ENCODE measurements around the gene ANKS3. TPM values are rescaled to one million over a fixed set of nuclear protein-coding genes. Genes with fewer than 3 reads are reported as not detected.

The ANKS3 gene
- total RNA-seq, 1 experiment from 2014 or later: 19.7 TPM

DNA sequence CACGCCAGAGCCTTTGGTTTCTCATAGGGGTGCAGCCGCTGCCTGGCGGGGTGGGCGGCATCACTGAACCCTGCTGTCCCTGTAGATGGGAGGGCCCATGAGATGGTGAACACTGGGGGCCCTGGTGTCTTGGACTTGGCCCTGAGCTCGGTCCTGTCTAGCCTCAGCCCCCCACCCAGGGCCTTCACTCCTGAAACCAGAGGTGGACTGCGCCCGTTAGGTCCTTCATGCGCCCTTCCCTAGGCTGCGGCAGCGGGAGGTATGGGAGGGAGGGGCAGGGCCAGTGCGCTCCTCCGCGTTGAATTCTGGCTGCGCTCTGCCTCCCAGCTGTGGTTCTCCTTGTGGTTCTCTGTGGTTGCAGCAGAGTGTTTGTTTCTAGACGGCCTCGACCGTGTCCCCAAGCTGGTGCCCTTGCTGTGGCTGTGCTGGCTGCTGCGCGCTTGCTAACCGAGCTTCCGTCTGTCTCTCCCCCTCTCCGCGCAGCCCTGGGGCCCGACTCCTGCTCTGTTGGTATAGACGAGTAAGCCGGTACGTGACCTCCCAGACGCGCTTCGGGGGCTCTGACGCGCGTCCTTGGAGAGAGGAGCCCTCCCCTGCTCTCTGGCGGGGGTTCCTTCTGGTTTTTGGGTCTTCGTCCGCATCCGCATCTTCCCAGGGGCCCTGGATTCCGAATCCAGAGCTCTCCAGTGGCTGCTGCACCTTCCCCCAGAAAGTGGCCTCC, 48.1 kb downstream of the ANKS3 start:
- DNase-seq (ENCODE audit: low read depth): no peak

DNA sequence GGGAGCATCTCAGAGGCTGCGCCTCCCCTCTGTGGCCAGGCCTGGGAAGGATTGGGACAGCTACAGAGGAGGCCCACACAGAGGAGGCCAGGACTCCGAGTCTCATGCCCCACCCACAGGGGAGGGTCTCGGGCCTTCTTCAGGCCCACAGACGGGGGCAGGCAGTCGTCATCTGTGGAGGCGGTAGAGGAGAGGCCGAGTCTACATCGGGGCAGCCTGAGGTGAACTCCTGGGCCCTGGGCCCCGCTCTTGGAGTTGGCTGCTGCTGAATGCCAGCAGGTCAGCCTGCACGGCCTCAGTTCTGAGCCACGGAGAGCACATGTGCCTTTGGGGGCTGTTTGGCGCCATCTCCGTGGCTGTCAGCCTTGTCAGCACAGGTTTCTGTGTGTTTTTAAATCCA, 48.8 kb downstream of the ANKS3 start:
- DNase-seq (ENCODE audit: low read depth): no peak

DNA sequence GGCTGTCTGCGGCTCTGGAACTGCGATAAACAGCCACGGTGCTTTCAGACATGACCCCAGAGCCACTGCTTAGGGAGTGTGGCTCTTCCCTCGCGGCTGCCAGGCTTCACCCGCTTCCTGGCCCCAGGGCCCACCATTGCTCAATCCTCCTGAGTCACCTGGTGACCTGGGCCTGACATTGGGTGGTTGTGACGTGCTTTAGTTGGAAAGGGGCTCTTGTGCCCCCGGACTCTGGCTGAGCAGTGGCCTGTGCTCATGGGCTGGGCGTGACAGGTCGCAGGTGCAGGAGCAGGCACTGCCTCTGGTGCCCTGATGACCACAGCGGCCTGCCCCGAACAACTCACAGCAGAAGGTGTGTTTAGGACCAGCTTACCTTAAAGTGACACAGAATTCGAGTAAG, 49.3 kb downstream of the ANKS3 start:
- no peak for DNase-seq (ENCODE audit: low read depth)

DNA sequence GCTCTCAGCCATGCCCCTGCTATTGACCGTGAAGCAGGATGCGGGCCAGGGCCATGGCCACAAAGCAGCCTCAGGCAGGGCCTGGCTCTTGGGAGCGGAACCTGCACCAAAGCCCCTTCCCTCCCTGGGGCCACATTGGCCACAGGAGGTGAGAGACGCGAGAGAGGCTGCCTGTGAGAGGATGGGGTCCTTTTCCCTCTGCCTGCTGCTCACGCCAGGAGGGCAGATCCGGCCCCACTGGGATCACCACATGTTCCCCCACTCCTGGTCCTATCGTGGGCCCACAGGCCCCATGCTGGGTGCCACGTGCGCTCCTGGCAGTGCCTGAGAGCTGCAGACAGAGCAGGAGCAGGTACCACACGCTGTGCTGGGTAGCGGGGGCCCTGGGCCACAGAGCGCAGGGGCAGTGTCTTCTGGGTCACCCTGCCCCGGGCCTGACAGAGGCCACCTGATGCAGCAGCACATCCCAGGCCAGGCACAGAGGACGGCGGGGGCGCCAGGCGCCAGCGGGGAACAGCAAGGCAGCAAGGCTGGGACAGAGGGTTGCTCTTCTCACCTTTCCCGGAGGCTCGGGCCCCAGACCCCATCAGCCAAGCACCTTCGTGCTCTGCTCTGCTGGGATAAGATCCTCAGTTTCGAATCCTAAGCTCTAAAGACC, 49.9 kb downstream of the ANKS3 start:
- DNase-seq (ENCODE audit: low read depth): no peak

DNA sequence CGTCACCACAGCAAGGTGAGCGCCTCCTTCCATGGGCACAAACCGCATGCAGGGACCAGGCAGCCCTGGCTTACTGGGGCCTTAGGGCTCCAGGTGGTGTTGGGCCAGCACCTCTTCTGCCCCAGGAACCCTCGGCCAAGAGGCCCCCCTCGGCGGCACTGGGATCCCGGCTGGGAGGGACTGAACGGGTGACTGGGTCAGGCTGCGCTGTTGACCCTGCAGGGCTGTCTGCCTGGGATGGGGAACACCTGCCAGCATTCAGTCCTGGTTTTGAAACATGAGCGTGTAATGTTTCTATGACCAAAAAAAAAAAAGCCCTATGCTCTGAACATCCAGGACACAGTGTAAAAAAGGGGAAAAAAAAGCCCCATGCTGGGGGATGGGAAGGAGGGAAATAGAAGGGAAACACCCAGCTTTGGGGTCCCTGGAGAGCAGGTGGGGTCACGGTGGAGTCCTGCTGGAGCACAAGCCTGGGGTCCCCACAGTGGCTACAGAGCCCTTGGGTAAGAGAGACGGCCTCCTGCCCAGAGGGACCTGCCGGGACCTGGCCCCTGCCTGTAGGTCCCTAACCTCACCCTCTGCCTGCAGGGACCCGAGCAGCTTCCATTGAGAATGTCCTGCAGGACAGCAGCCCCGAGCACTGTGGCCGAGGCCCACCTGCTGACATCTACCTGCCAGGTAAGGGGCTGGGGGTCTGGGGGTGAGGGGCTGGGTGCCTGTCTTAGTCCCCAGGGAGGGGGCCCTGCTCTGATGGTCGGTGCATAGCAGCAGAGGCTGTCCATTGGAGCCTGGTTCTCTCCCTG, 50.6 kb downstream of the ANKS3 start:
- no peak for DNase-seq (ENCODE audit: low read depth)

DNA sequence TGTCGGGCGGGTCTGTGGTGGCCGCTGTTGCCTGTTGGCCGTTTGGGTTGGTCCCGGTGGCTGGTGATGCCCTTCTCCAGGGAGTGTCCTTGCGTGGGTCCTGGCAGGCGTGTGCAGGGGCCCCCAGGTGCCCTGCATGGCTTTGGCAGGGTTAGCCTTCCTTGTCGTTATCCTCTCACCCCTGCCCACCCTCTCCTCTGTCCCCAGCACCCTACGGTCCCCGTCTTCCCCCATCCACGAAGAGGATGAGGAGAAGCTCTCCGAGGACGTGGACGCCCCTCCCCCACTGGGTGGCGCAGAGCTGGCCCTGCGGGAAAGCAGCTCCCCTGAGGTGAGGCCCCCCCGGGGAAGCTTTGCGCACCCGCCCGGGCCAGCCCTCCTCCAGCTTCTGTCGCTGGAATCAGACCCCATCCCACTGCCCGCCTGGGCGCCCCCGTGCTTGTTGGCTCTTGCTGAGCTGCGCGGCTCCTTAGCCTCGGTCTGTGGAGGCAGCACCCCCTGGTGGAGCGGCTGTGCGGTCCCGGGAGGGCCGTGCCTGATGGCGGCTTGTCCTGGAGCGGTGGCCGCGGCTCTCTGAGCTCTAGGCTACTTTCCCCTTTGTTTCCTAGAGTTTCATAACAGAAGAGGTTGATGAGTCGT, 51.3 kb downstream of the ANKS3 start:
- DNase-seq (ENCODE audit: low read depth): peak; percentile 47

DNA sequence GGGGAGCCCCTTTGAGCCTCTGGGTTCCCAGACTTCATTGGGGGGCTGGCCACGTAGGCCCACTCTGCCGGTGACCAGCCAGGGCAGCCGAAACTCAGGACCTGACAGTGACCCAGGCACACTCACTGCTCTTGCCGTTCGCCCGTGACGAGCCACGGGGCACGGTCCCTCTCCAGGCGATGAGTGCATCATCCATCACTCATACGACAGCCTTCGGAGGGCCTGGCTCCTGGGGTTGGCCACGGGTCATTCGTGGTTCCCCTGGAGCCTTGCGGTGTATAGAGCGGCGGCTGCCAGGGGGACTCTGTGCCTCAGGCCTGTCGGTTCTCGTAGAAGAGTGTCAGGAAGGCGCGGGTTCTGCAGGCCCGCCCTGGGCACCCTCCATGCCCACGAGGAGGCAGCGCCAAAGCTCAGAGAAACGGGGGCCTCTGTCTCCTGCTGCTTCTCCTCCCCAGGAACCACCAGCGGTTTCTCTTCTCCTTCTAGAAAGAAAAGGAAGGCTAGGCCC, 51.9 kb downstream of the ANKS3 start:
- DNase-seq (ENCODE audit: low read depth): no peak

DNA sequence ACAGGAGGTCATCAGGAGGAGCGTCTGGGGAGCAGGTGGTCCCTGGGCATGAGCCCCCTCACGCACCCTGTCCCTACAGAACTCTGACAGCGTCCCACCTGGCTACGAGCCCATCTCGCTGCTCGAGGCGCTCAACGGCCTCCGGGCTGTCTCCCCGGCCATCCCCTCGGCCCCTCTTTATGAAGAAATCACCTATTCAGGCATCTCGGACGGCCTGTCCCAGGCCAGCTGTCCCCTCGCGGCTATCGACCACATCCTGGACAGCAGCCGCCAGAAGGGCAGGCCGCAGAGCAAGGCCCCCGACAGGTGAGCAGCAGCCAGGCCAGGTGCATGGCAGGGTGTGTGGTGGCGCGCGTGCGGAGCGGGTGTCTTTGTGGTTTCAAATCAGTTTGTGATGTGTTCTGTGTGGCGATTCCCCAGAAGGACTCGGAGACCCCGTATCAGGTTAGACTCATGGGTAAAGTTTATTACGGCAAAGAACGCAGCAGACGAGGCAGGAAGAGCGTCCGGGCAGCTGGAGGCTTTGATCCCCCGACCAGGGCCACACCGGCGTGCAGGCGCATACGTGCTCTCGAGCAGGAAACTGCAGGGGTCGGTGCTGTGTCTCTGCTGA, 52.5 kb downstream of the ANKS3 start:
- DNase-seq (ENCODE audit: low read depth): no peak

DNA sequence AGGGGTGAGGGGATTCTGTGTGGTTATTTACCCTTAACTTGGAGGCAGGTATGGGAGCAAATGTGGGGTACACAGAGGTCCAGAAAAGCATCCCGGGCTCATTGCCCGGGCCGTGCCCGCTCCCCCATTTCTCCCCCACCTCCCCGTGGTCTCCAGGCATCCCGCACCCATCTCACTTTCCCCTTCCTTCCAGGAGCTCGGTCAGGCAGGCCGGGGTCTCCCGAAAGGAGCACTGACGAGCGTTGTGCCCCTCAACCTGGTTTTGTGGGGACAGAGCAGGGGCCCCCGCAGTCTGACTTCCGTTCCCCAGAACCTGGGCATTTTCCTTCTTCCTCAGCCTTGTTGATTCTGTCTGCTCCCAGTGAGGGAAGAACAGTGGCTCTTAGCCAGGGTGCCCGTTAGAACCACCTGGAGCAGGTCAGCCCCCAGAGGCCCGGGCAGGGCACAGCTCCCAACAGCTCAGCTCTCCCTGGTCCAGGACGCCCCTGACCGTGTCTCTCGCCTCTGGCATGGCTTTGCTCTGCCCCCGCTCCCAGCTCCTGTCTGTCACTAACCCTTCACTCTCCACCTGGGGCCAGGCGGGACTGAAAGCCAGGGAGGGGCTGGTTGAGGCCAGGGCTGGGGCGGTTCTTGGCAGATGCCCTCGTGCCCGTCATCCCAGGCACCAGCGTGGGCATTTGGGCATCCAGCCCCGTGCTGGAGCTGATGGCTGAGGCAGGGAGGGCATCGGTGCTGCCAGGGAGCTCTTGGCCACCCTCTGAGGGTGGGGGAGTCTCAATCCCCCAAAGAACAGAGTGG, 53.2 kb downstream of the ANKS3 start:
- no peak for DNase-seq (ENCODE audit: low read depth)

DNA sequence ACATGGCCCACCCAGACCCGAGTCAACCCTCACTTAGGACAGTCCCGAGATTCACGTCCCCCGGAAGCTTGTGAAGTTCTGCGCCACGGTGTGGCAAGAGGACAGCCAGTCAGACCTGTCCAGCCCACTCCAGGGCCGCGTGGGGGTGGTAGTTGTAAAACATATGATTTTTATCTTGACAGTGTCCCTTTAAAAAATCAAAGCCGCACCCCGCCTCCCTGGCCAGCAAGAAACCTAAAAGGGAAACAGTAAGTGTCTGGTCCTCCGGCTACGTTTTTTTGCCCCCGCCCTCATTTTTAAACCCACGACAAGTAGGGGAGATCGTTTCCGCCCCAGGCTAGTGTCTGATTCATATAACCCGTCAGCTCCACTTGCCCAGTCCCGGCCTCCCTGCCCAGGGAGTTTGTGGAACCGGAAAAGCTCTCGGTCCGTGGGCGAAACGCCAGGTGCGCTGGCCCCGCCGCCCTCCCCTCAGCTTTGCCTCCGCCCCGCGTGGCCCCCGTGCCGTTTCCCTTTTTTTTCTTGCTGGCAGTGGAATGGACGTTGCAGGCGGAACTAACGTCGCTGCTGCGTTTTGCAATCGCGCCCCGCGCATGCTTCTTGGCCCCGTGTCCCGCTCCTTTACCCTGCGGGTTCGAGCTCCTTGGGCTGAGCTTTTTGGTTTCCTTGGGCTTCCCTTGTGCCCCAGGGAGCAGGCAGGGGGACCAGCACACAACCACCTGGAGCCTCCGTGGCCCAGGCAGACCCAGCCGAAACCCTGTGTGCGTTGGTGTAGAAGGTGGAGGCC, 54.0 kb downstream of the ANKS3 start:
- DNase-seq (ENCODE audit: low read depth): peak; percentile 63

DNA sequence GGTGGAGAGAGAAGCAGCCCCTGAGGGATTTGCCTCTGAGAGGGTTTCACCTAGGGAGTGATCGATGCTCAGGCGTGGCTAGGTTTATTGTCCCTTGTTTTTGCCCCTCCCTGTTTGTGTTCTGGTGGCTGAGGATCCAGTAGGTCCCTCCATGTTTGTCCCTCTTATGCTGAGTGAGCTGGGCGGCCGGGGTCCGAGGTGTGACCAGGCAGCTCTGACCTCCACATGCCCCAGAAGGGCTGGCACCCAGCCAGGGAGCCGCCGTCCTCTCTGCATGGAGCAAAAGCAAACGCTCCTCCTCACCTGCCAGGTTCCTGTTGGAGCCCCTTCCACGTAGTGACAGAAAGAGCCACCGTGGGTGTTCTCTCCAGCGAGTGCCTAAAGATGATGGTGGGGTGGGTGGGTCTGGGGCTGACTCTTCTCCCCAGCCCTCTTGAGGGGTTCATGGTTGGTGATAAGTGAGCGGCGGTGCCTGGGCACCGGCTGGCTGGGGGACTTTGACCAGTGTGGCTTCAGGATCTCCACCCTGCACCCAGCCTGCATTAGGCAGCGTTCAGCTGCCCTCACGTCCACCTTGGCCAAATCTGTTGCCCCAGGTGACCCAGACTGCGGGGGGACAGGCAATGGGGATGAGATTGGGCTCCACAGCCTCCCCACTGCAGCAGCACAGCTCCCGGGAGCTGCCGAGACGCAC, 54.8 kb downstream of the ANKS3 start:
- no peak for DNase-seq (ENCODE audit: low read depth)

DNA sequence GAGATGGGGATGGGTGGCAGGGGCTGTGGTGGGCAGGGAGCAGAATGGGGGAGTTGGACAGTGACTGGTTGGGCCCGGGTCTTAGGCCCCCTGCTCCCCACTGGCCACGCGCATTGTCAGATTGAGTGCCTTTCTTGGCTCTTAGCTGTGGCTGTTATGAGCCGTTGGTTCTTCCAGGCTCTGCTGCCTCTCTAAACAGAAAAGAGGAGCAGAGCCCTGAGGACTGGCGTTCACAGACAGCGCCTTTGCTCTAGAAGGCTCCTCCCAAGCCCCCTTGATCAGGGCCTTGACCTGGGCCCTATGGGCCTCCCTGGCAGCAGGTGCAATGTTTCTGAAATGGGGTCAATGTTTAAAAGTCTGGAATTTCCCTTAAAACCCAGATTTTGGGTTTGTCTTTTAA, 55.5 kb downstream of the ANKS3 start:
- DNase-seq (ENCODE audit: low read depth): no peak

DNA sequence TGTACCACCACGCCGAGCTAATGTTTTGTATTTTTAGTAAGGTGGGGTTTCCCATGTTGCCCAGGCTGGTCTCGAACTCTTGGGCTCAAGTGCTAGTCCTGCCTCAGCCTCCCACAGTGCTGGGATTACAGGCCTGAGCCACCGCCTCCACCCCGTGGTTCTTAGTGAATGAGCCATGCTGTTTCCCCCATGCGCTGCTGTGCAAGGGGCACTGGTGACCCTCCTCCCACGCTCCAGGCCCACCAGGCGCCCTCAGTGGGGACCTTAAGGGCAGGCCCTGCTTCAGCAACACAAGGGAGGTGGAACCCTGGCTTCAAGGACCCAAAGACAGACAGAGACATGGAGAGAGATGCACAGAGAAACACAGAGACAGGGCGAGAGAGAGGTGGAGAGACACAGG, 56.1 kb downstream of the ANKS3 start:
- no peak for DNase-seq (ENCODE audit: low read depth)

DNA sequence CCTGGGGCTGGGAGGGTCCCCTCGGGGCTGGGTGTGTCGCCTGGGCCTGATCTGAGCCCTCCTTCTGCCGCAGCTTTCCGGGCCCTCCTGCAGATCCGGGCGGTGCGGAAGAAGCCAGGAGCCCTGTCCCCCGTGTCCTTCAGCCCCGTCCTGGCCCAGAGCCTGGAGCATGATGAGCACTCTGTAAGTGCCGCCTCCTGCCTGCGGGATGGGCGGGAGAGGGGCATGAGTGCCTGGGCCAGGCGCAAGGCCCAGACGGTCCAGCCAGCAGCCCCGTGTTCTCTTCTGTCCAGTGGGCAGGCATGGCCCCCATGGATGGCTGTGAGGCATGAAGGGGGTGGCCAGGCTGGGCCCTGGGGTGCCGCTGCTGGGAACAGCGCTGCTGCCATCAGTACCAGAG, 56.7 kb downstream of the ANKS3 start:
- DNase-seq (ENCODE audit: low read depth): no peak

DNA sequence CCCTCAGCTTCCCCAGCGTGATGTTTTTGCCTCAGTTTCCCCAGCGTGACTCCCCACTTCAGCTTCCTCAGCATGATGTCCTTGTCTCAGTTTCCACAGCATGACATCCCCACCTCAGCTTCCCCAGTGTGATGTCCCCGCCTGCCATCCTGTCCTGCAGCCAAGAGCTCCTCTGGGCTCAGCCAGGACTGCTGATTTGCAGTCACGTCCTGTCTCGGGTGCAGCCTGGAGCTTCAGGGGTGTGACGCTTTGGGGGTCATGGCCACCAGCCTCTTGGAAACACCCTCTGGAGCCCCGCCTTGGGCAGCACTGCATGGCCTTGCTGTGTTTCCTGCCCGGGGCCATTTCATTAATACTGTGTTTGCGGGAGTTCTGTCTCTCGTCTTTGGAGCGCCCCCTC, 57.2 kb downstream of the ANKS3 start:
- DNase-seq (ENCODE audit: low read depth): no peak

DNA sequence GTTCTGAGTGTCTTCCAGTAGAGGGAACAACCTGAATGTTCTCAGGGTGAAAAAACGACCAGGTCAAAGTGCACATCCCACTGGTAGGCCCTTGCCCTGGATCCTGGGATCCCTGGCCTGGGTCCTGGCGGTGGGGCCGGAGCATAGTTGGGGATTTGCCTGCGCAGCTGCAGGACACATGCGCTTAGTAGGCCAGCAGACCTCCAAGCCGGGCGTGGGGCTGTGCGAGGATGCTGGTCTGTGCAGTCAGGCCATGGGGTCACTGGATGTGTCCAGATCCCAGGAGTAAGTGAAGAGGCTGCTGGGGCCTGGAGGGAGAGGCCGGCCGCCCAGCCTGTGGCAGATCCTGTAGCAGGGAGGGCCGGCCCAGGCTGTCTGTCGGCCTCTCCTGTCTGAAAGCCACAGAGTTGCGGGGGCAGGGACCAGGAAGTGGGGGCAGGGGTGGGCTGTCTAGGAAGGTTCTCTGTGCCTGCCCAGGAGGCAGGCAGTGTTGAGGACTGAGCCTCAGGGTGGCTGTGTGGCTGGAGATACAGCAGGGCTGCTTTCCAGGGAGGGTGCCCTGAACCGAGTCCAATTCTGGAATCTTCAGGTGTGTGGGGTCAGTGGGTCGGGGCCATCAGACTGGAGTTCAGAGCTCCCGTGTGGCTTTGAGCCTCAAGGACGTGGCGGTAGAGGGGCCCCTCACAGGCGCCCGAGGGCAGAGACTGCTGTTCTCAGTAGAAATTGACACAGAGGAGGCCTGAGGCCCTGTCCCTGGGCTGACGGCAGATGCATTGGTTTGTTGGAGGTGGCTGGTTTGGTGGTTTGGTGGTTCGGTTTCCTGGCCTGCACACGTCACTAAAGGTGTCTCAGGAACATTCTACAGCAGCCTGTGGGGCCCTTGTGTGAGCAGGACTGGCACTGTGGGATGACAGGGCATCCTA, 57.9 kb downstream of the ANKS3 start:
- no peak for DNase-seq (ENCODE audit: low read depth)

DNA sequence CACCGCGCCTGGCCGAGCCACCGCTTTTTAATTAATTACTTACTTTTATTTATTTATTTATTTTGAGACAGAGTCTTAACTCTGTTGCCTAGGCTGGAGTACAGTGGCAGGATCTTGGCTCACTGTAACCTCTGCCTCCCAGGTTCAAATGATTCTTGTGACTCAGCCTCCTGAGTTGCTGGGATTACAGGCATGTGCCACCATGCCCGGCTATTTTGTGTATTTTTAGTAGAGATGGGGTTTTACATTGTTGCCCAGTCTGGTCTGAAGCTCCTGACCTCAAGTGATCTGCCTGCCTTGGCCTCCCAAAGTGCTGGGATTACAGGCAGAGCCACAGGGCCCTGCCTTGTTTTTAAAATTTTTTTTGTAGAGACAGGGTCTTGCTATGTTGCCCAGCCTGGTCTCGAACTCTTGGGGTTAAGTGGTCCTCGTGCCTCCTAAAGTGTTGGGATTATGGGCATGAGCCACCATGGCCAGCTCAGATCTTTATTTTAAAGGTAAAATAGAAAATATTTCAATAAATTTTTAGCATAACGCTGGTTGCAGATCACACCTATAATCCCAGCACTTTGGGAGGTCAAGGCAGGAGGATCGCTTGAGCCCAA, 59.0 kb downstream of the ANKS3 start:
- DNase-seq (ENCODE audit: low read depth): no peak

Measured in HT1080 (cell line).